GM23338 (cell line): ENCODE data around the gene RIT2. TPM values are rescaled to one million over a fixed set of nuclear protein-coding genes. Genes with fewer than 3 reads are reported as not detected.

Experiments used
- ATAC-seq: fragments of 200-7000 bp; cut with Tn5 transposase; 3 replicates; pipeline ENCODE4 v1.9.1; 2020
- DNase-seq: peaks from one replicate; pipeline ENCODE4 v3.0.0-alpha.2; 2015; ENCODE audit warnings: low spot score
- H2AFZ ChIP-seq: fragments of 200-600 bp; sonication (generic); 2 replicates; pipeline ENCODE4 v1.8.0; 2016; ENCODE audit warnings: antibody characterized with exemption, mild to moderate bottlenecking, moderate library complexity
- H3F3A ChIP-seq: fragments of 200-600 bp; sonication (generic); replicated peaks from 2 replicates; pipeline ENCODE4 v1.8.0; 2017; ENCODE audit warnings: antibody characterized with exemption, mixed run types, low read depth
- H3K27ac ChIP-seq: fragments of 200-600 bp; sonication (generic); 2 replicates; pipeline ENCODE4 v1.6.1; 2016; ENCODE audit warnings: low read depth
- H3K27me3 ChIP-seq: fragments of 200-600 bp; sonication (generic); 2 replicates; pipeline ENCODE4 v1.8.0; 2016; ENCODE audit warnings: mild to moderate bottlenecking, mixed run types, moderate library complexity; ENCODE audit not compliant: insufficient read depth
- H3K36me3 ChIP-seq: fragments of 200-600 bp; sonication (generic); 2 replicates; pipeline ENCODE4 v1.8.0; 2016; ENCODE audit warnings: mild to moderate bottlenecking; ENCODE audit not compliant: insufficient read depth
- H3K4me1 ChIP-seq: fragments of 200-600 bp; sonication (generic); 2 replicates; pipeline ENCODE4 v1.8.0; 2016; ENCODE audit warnings: mild to moderate bottlenecking, moderate library complexity; ENCODE audit not compliant: insufficient read depth
- H3K4me2 ChIP-seq: fragments of 200-600 bp; sonication (generic); 2 replicates; pipeline ENCODE4 v1.7.1; 2017; ENCODE audit warnings: mixed run types
- H3K4me3 ChIP-seq: fragments of 200-600 bp; sonication (generic); 2 replicates; pipeline ENCODE4 v1.6.1; 2016; ENCODE audit warnings: mixed run types
- H3K79me2 ChIP-seq: fragments of 200-600 bp; sonication (generic); replicated peaks from 2 replicates; pipeline ENCODE4 v1.8.0; 2017; ENCODE audit warnings: mild to moderate bottlenecking; ENCODE audit not compliant: insufficient read depth
- H3K9me2 ChIP-seq: fragments of 200-600 bp; sonication (generic); 2 replicates; pipeline ENCODE4 v1.8.0; 2017; ENCODE audit not compliant: insufficient read depth
- H4K20me1 ChIP-seq: fragments of 200-600 bp; sonication (generic); replicated peaks from 2 replicates; pipeline ENCODE4 v1.8.0; 2017; ENCODE audit warnings: mild to moderate bottlenecking; ENCODE audit not compliant: insufficient read depth
- H3K27ac Mint-ChIP-seq: 2 replicates; pipeline ENCODE4 v1.8.0; 2020; ENCODE audit warnings: inconsistent platforms, mild to moderate bottlenecking, moderate library complexity, mixed read lengths
- H3K27me3 Mint-ChIP-seq: 3 replicates; pipeline ENCODE4 v1.8.0; 2022; ENCODE audit warnings: low read depth, mild to moderate bottlenecking, moderate library complexity, mixed read lengths, inconsistent platforms; ENCODE audit not compliant: insufficient read depth, poor library complexity
- H3K36me3 Mint-ChIP-seq: 3 replicates; pipeline ENCODE4 v1.8.0; 2021; ENCODE audit warnings: low read depth, mild to moderate bottlenecking, inconsistent platforms, moderate library complexity, mixed read lengths
- H3K4me1 Mint-ChIP-seq: 3 replicates; pipeline ENCODE4 v1.8.0; 2020; ENCODE audit warnings: mild to moderate bottlenecking, inconsistent platforms, mixed read lengths
- H3K4me3 Mint-ChIP-seq: 3 replicates; pipeline ENCODE4 v1.8.0; 2021; ENCODE audit warnings: moderate library complexity, mild to moderate bottlenecking, inconsistent platforms, mixed read lengths
- H3K9me3 Mint-ChIP-seq: 3 replicates; pipeline ENCODE4 v1.8.0; 2020; ENCODE audit warnings: moderate library complexity, mild to moderate bottlenecking, inconsistent platforms, mixed read lengths
- CREB1 ChIP-seq: fragments of 250-450 bp; sonication (Bioruptor Pico); IDR thresholded peaks from 2 replicates; pipeline ENCODE4 v1.5.0; 2020; ENCODE audit warnings: low read depth, mild to moderate bottlenecking, moderate library complexity
- CTCF ChIP-seq, 2 experiments: fragments of 200-600 bp in 1 of 2; sonication (generic) in 1 of 2; conservative IDR thresholded peaks; 2 replicates each; pipeline versions ENCODE4 v1.5.1 to v1.6.1; 2016 to 2017; ENCODE audit warnings: antibody characterized with exemption in 2 of 2, low read depth in 2 of 2, mild to moderate bottlenecking in 2 of 2, moderate library complexity in 1 of 2
- ETS1 ChIP-seq: IDR thresholded peaks from 2 replicates; pipeline ENCODE4 v1.6.1; 2016; ENCODE audit warnings: antibody characterized with exemption
- EZH2 ChIP-seq: fragments of 200-600 bp; sonication (generic); IDR thresholded peaks from one replicate; pipeline ENCODE4 v1.8.0; 2017; ENCODE audit warnings: antibody characterized with exemption, mild to moderate bottlenecking, low read depth; ENCODE audit not compliant: unreplicated experiment
- EZH2phosphoT487 ChIP-seq: fragments of 200-600 bp; sonication (generic); IDR thresholded peaks from one replicate; pipeline ENCODE4 v1.8.1; 2018; ENCODE audit warnings: antibody characterized with exemption; ENCODE audit not compliant: unreplicated experiment
- JUNB ChIP-seq: IDR thresholded peaks from one replicate; pipeline ENCODE4 v1.6.1; 2016; ENCODE audit warnings: antibody characterized with exemption; ENCODE audit not compliant: unreplicated experiment
- NANOG ChIP-seq: IDR thresholded peaks from 2 replicates; pipeline ENCODE4 v1.6.1; 2016; ENCODE audit warnings: antibody characterized with exemption, borderline replicate concordance
- POLR2AphosphoS5 ChIP-seq: IDR thresholded peaks from 2 replicates; pipeline ENCODE4 v1.6.1; 2016; ENCODE audit warnings: antibody characterized with exemption, low read depth
- STAT1 ChIP-seq: IDR thresholded peaks from one replicate; pipeline ENCODE4 v1.6.1; 2016; ENCODE audit warnings: antibody characterized with exemption; ENCODE audit not compliant: unreplicated experiment
- ZNF114 ChIP-seq: fragments of 250-450 bp; sonication (Bioruptor Pico); IDR thresholded peaks from 2 replicates; pipeline ENCODE4 v1.5.0; 2020; ENCODE audit warnings: mild to moderate bottlenecking, moderate library complexity
- ZNF331 ChIP-seq: fragments of 250-450 bp; sonication (Bioruptor Pico); IDR thresholded peaks from 2 replicates; pipeline ENCODE4 v1.5.0; 2020; ENCODE audit warnings: low read depth, mild to moderate bottlenecking, moderate library complexity
- ZNF462 ChIP-seq: fragments of 250-450 bp; sonication (Bioruptor Pico); IDR thresholded peaks from 2 replicates; pipeline ENCODE4 v1.5.0; 2020; ENCODE audit warnings: mild to moderate bottlenecking, moderate library complexity
- polyA plus RNA-seq: library from polyadenylated mRNA; unstranded; fragments of >200 nt; fragmentation: Nextera tagmentation; extraction: Ambion mirVana; gene quantifications from 2 replicates; pipeline ENCODE4 v1.2.1, GENCODE V29; 2016
- total RNA-seq: library from RNA; depleted of rRNA; stranded (reverse); fragments of >200 nt; shearing (Covaris generic); gene quantifications from 2 replicates; pipeline ENCODE4 v1.2.3, GENCODE V29; 2014

Gene RIT2
- total and polyA plus RNA-seq, 2 experiments from 2014 or later: 1.9 to 8.8 TPM

- TF ChIP-seq ZNF462 (CRISPR knock-in tag): no peak
- no peak for TF ChIP-seq NANOG
- TF ChIP-seq ETS1: no peak
Measured at GRCh38 chr18:43054815-43055519, 60.5 kb downstream of the RIT2 start (continued).

GRCh38 chr18:43049021-43049420, 66.5 kb downstream of the RIT2 start:
- Mint-ChIP-seq H3K4me1 (peaks cover 2% of the 10 kb centered on the region; the same call in 2 of the 3 replicates), H3K4me3 (no peak overlapping the region), H3K9me3 (no peaks in the 10 kb centered on the region), H3K27ac (no peak overlapping the region), H3K36me3 (no peaks in the 10 kb centered on the region), H3K27me3 (no peaks in the 10 kb centered on the region)
- H3K27ac ChIP-seq: no peak overlapping the region
- 0 out of 2 replicates have a peak overlapping the region, but pooled peaks have one; percentile 21 for H2AFZ ChIP-seq
- no peaks in the 10 kb centered on the region for H3K36me3 ChIP-seq
- H3K27me3 ChIP-seq: no peaks in the 10 kb centered on the region
- ATAC-seq (no peak), DNase-seq (no peak)
- no peaks in the 10 kb centered on the region for H3K79me2 ChIP-seq
- H3K9me2 ChIP-seq: no peaks in the 10 kb centered on the region
- no peaks in the 10 kb centered on the region for H4K20me1 ChIP-seq
- H3K4me2 ChIP-seq: no peak overlapping the region
- H3F3A ChIP-seq: no peaks in the 10 kb centered on the region
- H3K4me3 ChIP-seq: no peak overlapping the region
- no peaks in the 10 kb centered on the region for H3K4me1 ChIP-seq
- TF ChIP-seq STAT1 (no peak), CTCF (conservative IDR thresholded peaks at IDR 0.05; ENCODE audit: low read depth in 2 of 2) (no peak), ZNF331 (CRISPR knock-in tag) (no peak), EZH2 (no peak), ZNF114 (no peak), EZH2phosphoT487 (no peak), CREB1 (CRISPR knock-in tag) (no peak), NANOG (no peak), JUNB (no peak), POLR2AphosphoS5 (no peak), ETS1 (no peak)
